ENCODE results near the gene MCTP1.

DNA sequence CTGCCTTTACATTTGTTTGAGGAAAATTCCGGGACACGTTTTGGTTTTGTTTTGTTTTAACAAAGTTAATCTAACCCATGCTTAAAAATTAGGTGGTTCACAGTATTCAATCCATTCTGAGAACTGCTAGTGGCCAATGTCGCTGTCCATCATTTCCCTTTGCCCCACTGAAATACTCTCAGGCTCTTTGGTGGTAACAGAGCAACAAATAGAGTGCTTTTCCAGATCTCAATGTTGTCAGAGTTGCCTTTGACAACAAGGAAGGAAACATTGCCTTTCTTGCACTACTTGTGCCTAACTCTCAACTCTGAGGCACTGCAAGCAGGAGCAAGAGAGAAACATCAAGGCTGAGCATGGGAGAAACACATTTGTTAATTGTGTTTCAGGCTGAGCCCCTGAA lies 154.0 kb downstream of the MCTP1 start:
- TF ChIP-seq ASH2L (IDR thresholded peaks at IDR 0.05; ENCODE audit: borderline replicate concordance, low read depth) (no peak), POLR2AphosphoS5 (IDR thresholded peaks at IDR 0.05; ENCODE audit: low read length) (no peak), EZH2 (IDR thresholded peaks at IDR 0.05; ENCODE audit: borderline replicate concordance, control insufficient read depth, low read depth, low read length) (no peak), LARP7 (IDR thresholded peaks at IDR 0.05) (no peak), MXI1 (IDR thresholded peaks at IDR 0.05; ENCODE audit: low read depth, low read length) (no peak), RCOR1 (conservative IDR thresholded peaks at IDR 0.05; ENCODE audit: low read depth, low read length) (no peak), SP1 (IDR thresholded peaks at IDR 0.05; ENCODE audit: low read depth, low read length) (no peak)
- TF ChIP-seq, protein P1, sequence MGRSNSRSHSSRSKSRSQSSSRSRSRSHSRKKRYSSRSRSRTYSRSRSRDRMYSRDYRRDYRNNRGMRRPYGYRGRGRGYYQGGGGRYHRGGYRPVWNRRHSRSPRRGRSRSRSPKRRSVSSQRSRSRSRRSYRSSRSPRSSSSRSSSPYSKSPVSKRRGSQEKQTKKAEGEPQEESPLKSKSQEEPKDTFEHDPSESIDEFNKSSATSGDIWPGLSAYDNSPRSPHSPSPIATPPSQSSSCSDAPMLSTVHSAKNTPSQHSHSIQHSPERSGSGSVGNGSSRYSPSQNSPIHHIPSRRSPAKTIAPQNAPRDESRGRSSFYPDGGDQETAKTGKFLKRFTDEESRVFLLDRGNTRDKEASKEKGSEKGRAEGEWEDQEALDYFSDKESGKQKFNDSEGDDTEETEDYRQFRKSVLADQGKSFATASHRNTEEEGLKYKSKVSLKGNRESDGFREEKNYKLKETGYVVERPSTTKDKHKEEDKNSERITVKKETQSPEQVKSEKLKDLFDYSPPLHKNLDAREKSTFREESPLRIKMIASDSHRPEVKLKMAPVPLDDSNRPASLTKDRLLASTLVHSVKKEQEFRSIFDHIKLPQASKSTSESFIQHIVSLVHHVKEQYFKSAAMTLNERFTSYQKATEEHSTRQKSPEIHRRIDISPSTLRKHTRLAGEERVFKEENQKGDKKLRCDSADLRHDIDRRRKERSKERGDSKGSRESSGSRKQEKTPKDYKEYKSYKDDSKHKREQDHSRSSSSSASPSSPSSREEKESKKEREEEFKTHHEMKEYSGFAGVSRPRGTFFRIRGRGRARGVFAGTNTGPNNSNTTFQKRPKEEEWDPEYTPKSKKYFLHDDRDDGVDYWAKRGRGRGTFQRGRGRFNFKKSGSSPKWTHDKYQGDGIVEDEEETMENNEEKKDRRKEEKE (IDR thresholded peaks at IDR 0.05), result no peak
- TF ChIP-seq, protein P2, sequence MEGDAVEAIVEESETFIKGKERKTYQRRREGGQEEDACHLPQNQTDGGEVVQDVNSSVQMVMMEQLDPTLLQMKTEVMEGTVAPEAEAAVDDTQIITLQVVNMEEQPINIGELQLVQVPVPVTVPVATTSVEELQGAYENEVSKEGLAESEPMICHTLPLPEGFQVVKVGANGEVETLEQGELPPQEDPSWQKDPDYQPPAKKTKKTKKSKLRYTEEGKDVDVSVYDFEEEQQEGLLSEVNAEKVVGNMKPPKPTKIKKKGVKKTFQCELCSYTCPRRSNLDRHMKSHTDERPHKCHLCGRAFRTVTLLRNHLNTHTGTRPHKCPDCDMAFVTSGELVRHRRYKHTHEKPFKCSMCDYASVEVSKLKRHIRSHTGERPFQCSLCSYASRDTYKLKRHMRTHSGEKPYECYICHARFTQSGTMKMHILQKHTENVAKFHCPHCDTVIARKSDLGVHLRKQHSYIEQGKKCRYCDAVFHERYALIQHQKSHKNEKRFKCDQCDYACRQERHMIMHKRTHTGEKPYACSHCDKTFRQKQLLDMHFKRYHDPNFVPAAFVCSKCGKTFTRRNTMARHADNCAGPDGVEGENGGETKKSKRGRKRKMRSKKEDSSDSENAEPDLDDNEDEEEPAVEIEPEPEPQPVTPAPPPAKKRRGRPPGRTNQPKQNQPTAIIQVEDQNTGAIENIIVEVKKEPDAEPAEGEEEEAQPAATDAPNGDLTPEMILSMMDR (IDR thresholded peaks at IDR 0.05 in 2 of 3, conservative IDR thresholded peaks at IDR 0.05 in 1 of 3; ENCODE audit: control insufficient read depth in 2 of 3, extremely low read depth in 1 of 3, insufficient read depth in 1 of 3, low read depth in 3 of 3, low read length in 3 of 3), result no peak
- TF ChIP-seq, protein P3, sequence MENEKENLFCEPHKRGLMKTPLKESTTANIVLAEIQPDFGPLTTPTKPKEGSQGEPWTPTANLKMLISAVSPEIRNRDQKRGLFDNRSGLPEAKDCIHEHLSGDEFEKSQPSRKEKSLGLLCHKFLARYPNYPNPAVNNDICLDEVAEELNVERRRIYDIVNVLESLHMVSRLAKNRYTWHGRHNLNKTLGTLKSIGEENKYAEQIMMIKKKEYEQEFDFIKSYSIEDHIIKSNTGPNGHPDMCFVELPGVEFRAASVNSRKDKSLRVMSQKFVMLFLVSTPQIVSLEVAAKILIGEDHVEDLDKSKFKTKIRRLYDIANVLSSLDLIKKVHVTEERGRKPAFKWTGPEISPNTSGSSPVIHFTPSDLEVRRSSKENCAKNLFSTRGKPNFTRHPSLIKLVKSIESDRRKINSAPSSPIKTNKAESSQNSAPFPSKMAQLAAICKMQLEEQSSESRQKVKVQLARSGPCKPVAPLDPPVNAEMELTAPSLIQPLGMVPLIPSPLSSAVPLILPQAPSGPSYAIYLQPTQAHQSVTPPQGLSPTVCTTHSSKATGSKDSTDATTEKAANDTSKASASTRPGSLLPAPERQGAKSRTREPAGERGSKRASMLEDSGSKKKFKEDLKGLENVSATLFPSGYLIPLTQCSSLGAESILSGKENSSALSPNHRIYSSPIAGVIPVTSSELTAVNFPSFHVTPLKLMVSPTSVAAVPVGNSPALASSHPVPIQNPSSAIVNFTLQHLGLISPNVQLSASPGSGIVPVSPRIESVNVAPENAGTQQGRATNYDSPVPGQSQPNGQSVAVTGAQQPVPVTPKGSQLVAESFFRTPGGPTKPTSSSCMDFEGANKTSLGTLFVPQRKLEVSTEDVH (IDR thresholded peaks at IDR 0.05; ENCODE audit: low read depth, partially characterized antibody), result no peak
- TF ChIP-seq, protein P4, sequence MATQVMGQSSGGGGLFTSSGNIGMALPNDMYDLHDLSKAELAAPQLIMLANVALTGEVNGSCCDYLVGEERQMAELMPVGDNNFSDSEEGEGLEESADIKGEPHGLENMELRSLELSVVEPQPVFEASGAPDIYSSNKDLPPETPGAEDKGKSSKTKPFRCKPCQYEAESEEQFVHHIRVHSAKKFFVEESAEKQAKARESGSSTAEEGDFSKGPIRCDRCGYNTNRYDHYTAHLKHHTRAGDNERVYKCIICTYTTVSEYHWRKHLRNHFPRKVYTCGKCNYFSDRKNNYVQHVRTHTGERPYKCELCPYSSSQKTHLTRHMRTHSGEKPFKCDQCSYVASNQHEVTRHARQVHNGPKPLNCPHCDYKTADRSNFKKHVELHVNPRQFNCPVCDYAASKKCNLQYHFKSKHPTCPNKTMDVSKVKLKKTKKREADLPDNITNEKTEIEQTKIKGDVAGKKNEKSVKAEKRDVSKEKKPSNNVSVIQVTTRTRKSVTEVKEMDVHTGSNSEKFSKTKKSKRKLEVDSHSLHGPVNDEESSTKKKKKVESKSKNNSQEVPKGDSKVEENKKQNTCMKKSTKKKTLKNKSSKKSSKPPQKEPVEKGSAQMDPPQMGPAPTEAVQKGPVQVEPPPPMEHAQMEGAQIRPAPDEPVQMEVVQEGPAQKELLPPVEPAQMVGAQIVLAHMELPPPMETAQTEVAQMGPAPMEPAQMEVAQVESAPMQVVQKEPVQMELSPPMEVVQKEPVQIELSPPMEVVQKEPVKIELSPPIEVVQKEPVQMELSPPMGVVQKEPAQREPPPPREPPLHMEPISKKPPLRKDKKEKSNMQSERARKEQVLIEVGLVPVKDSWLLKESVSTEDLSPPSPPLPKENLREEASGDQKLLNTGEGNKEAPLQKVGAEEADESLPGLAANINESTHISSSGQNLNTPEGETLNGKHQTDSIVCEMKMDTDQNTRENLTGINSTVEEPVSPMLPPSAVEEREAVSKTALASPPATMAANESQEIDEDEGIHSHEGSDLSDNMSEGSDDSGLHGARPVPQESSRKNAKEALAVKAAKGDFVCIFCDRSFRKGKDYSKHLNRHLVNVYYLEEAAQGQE (IDR thresholded peaks at IDR 0.05; ENCODE audit: low read depth, low read length), result no peak
- TF ChIP-seq, protein P5, sequence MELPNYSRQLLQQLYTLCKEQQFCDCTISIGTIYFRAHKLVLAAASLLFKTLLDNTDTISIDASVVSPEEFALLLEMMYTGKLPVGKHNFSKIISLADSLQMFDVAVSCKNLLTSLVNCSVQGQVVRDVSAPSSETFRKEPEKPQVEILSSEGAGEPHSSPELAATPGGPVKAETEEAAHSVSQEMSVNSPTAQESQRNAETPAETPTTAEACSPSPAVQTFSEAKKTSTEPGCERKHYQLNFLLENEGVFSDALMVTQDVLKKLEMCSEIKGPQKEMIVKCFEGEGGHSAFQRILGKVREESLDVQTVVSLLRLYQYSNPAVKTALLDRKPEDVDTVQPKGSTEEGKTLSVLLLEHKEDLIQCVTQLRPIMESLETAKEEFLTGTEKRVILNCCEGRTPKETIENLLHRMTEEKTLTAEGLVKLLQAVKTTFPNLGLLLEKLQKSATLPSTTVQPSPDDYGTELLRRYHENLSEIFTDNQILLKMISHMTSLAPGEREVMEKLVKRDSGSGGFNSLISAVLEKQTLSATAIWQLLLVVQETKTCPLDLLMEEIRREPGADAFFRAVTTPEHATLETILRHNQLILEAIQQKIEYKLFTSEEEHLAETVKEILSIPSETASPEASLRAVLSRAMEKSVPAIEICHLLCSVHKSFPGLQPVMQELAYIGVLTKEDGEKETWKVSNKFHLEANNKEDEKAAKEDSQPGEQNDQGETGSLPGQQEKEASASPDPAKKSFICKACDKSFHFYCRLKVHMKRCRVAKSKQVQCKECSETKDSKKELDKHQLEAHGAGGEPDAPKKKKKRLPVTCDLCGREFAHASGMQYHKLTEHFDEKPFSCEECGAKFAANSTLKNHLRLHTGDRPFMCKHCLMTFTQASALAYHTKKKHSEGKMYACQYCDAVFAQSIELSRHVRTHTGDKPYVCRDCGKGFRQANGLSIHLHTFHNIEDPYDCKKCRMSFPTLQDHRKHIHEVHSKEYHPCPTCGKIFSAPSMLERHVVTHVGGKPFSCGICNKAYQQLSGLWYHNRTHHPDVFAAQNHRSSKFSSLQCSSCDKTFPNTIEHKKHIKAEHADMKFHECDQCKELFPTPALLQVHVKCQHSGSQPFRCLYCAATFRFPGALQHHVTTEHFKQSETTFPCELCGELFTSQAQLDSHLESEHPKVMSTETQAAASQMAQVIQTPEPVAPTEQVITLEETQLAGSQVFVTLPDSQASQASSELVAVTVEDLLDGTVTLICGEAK (IDR thresholded peaks at IDR 0.05; ENCODE audit: borderline replicate concordance), result no peak

Measured in GM12878 (cell line).